Fibroblast of the aortic adventitia (primary cell): Measurements from ENCODE around the gene KHNYN. TPM values are rescaled to one million over a fixed set of nuclear protein-coding genes. Genes with fewer than 3 reads are reported as not detected.

Experiments used
- DNase-seq: peaks from one replicate; pipeline ENCODE4 v3.0.0-alpha.2; 2010; ENCODE audit warnings: low read depth
- H3K4me3 ChIP-seq: 2 replicates; pipeline ENCODE4 v1.5.1; 2011; ENCODE audit warnings: low read depth, mild to moderate bottlenecking, control low read depth, low read length, moderate library complexity
- CTCF ChIP-seq: IDR thresholded peaks from 2 replicates; pipeline ENCODE4 v1.5.1; 2011; ENCODE audit warnings: mild to moderate bottlenecking, low read length, control low read depth, inconsistent platforms; ENCODE audit not compliant: insufficient read depth
- total RNA-seq: library from RNA; depleted of rRNA; stranded (reverse); fragments of >200 nt; gene quantifications from 2 replicates; pipeline ENCODE4 v1.2.3, GENCODE V29; 2012; ENCODE audit warnings: low replicate concordance

The KHNYN gene
- total RNA-seq, 1 donor, result 39.8 TPM

- DNase-seq, result no peak
- peak overlapping the region; percentile 25 for H3K4me3 ChIP-seq
- TF ChIP-seq CTCF, result no peak
Measured at GRCh38 chr14:24401810-24402702, 27.7 kb upstream of the KHNYN start.

- H3K4me3 ChIP-seq, result peak overlapping the region; percentile 1
- no peak for TF ChIP-seq CTCF
- peak; percentile 54 for DNase-seq
Measured at GRCh38 chr14:24403294-24403998, 26.3 kb upstream of the KHNYN start.

GRCh38 chr14:24404814-24405213, 24.9 kb upstream of the KHNYN start:
- no peak for TF ChIP-seq CTCF
- DNase-seq, result no peak
- H3K4me3 ChIP-seq, result no peak overlapping the region

- DNase-seq, result no peak
- no peak overlapping the region for H3K4me3 ChIP-seq
- TF ChIP-seq CTCF, result no peak
Measured at GRCh38 chr14:24406416-24406815, 23.3 kb upstream of the KHNYN start.

- no peak for TF ChIP-seq CTCF
- no peak overlapping the region for H3K4me3 ChIP-seq
- DNase-seq, result no peak
Measured at GRCh38 chr14:24407608-24408325, 22.0 kb upstream of the KHNYN start.

- DNase-seq, result peak; percentile 51
- TF ChIP-seq CTCF, result no peak
- H3K4me3 ChIP-seq, result no peak overlapping the region
Measured at GRCh38 chr14:24408764-24409163, 21.0 kb upstream of the KHNYN start.
